ENCODE measurements around the gene C16orf86.

GRCh38 chr16:67704110-67704509, 37.5 kb downstream of the C16orf86 start:
- TF ChIP-seq CTCF (IDR thresholded peaks at IDR 0.05) (no peak), POLR2A (IDR thresholded peaks at IDR 0.05) (no peak)

All from gastroesophageal sphincter (tissue), 3 donors.